Activated naive CD4-positive, alpha-beta T cell treated with anti-CD3 and anti-CD28 coated beads, Interleukin-2, amount 50 U/mL, for 16 hours (primary cell): ENCODE results near the gene TPI1.
"Not testable (repeated sequence)": the region's sequence is repeated elsewhere in the genome, so short reads cannot be mapped to it uniquely, and the experiment has no call there.

Source experiments
- DNase-seq: peaks from one replicate; pipeline ENCODE4 v3.0.0-alpha.2; 2020

TPI1 gene

GRCh38 chr12:6869049-6870021 lies 2.0 kb downstream of the TPI1 start:
- peak; percentile 83 for DNase-seq

- DNase-seq, result not testable (repeated sequence)
Measured at GRCh38 chr12:6870304-6870703, 3.0 kb downstream of the TPI1 start.

- no peak for DNase-seq
Measured at GRCh38 chr12:6871052-6871957, 4.0 kb downstream of the TPI1 start.

GRCh38 chr12:6872073-6873048 lies 5.0 kb downstream of the TPI1 start:
- peak; percentile 85 for DNase-seq

- DNase-seq, result peak; percentile 100
Measured at GRCh38 chr12:6873094-6874014, 6.0 kb downstream of the TPI1 start, which contains the start of gene SPSB2. Gene SPSB2, minus strand, starts transcription at chr12:6873303. Its CDS starts 402 bp downstream, at chr12:6872901.

GRCh38 chr12:6874015-6874368 lies 6.7 kb downstream of the TPI1 start:
- DNase-seq, result not testable (repeated sequence)

GRCh38 chr12:6879824-6880223 lies 12.5 kb downstream of the TPI1 start:
- not testable (repeated sequence) for DNase-seq

GRCh38 chr12:6883252-6883651 lies 15.9 kb downstream of the TPI1 start:
- no peak for DNase-seq

GRCh38 chr12:6883683-6884082 lies 16.4 kb downstream of the TPI1 start:
- no peak for DNase-seq

- DNase-seq, result no peak
Measured at GRCh38 chr12:6884539-6884938, 17.2 kb downstream of the TPI1 start.

- not testable (repeated sequence) for DNase-seq
Measured at GRCh38 chr12:6886206-6886999, 19.1 kb downstream of the TPI1 start.

GRCh38 chr12:6887460-6887859 lies 20.1 kb downstream of the TPI1 start:
- no peak for DNase-seq

GRCh38 chr12:6888360-6888759 lies 21.0 kb downstream of the TPI1 start:
- no peak for DNase-seq

GRCh38 chr12:6888794-6889193 lies 21.5 kb downstream of the TPI1 start:
- DNase-seq, result not testable (repeated sequence)

- DNase-seq, result not testable (repeated sequence)
Measured at GRCh38 chr12:6889775-6890573, 22.6 kb downstream of the TPI1 start.

- peak; percentile 99 for DNase-seq
Measured at GRCh38 chr12:6890789-6891645, 23.7 kb downstream of the TPI1 start.

- no peak for DNase-seq
Measured at GRCh38 chr12:6891646-6892001, 24.3 kb downstream of the TPI1 start.

- not testable (repeated sequence) for DNase-seq
Measured at GRCh38 chr12:6892683-6893082, 25.4 kb downstream of the TPI1 start.
